Measurements from ENCODE around the gene TMCC1.

Gene TMCC1

DNA sequence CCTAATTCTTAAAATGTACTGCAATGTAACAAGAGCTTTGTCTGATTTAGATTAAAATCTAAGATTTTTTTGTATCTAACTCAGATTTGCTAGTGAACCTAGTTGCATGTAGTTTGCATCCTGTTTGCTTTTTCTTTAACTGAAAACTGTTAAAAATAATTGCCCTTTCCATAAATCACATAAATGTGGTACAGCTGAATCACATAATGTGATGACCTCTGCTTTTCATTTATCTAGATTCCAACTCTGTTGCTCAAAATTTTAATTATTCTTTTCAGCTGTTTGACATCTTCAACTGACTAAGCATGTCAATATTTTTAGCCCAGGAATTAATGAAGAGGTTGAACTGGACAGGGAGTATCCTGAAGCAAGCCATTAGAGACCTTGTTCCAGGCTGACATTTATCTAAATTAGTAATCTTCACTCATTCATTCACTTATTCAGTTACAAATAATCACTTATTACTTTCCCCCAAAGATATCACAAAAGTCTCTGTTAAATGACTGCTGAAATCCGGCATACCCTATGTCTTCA lies 185.1 kb downstream of the TMCC1 start:
- Histone ChIP-seq H4K20me1 (ENCODE audit: insufficient read depth, low read length, poor library complexity, severe bottlenecking) (no peaks in the 10 kb centered on the region), H3K9me2 (replicated peaks; ENCODE audit: low read depth, low read length) (no peaks in the 10 kb centered on the region), H3K27me3 (ENCODE audit: insufficient read depth, low read length, poor library complexity, severe bottlenecking) (no peaks in the 10 kb centered on the region), H3K79me2 (ENCODE audit: insufficient read depth, low read length) (no peaks in the 10 kb centered on the region), H3K4me3 (ENCODE audit: low read length, poor library complexity, severe bottlenecking) (no peak overlapping the region), H3K36me3 (ENCODE audit: insufficient read depth, low read length) (no peaks in the 10 kb centered on the region), H2AFZ (ENCODE audit: low read length) (no peak overlapping the region), H3K9me3 (ENCODE audit: insufficient read depth, low read depth, low read length) (no peaks in the 10 kb centered on the region), H3K9ac (ENCODE audit: low read depth, low read length, poor library complexity, severe bottlenecking) (no peak overlapping the region), H3F3A (ENCODE audit: low read depth) (no peaks in the 10 kb centered on the region), H3K4me2 (ENCODE audit: low read depth, low read length, poor library complexity, severe bottlenecking) (no peak overlapping the region), H3K4me1 (ENCODE audit: insufficient read depth, low read length, poor library complexity, severe bottlenecking) (no peaks in the 10 kb centered on the region)
- TF ChIP-seq EZH2phosphoT487 (IDR thresholded peaks at IDR 0.05; ENCODE audit: borderline replicate concordance), result no peak
- TF ChIP-seq, protein P1, sequence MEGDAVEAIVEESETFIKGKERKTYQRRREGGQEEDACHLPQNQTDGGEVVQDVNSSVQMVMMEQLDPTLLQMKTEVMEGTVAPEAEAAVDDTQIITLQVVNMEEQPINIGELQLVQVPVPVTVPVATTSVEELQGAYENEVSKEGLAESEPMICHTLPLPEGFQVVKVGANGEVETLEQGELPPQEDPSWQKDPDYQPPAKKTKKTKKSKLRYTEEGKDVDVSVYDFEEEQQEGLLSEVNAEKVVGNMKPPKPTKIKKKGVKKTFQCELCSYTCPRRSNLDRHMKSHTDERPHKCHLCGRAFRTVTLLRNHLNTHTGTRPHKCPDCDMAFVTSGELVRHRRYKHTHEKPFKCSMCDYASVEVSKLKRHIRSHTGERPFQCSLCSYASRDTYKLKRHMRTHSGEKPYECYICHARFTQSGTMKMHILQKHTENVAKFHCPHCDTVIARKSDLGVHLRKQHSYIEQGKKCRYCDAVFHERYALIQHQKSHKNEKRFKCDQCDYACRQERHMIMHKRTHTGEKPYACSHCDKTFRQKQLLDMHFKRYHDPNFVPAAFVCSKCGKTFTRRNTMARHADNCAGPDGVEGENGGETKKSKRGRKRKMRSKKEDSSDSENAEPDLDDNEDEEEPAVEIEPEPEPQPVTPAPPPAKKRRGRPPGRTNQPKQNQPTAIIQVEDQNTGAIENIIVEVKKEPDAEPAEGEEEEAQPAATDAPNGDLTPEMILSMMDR (conservative IDR thresholded peaks at IDR 0.05; ENCODE audit: low read length), result no peak

DNA sequence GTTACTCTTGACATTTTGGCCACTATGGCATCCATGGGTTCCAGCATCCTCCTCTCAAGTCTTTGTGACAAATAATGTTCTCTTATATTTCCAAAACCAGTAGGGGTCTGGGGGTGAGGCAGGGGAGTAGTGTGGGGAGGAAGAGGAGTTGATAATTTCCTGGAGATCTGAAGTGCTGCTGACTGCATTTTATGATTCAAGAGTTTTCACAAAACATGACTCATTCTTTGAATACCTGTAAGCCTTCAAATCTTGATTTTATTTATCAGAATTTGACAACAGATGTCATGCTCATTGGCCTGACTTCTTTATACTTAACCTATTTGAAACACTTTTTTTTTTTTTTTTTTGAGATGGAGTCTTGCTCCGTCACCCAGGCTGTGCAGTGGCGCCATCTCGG lies 188.2 kb downstream of the TMCC1 start:
- Histone ChIP-seq H3K4me1 (ENCODE audit: insufficient read depth, low read length, poor library complexity, severe bottlenecking) (no peaks in the 10 kb centered on the region), H3K9me3 (ENCODE audit: insufficient read depth, low read depth, low read length) (no peaks in the 10 kb centered on the region), H3K9me2 (replicated peaks; ENCODE audit: low read depth, low read length) (no peaks in the 10 kb centered on the region), H3K4me3 (ENCODE audit: low read length, poor library complexity, severe bottlenecking) (no peak overlapping the region), H3K36me3 (ENCODE audit: insufficient read depth, low read length) (no peaks in the 10 kb centered on the region), H3K4me2 (ENCODE audit: low read depth, low read length, poor library complexity, severe bottlenecking) (no peak overlapping the region), H2AFZ (ENCODE audit: low read length) (no peak overlapping the region), H3F3A (ENCODE audit: low read depth) (no peaks in the 10 kb centered on the region), H3K27me3 (ENCODE audit: insufficient read depth, low read length, poor library complexity, severe bottlenecking) (no peaks in the 10 kb centered on the region), H3K79me2 (ENCODE audit: insufficient read depth, low read length) (no peaks in the 10 kb centered on the region), H3K9ac (ENCODE audit: low read depth, low read length, poor library complexity, severe bottlenecking) (no peak overlapping the region), H4K20me1 (ENCODE audit: insufficient read depth, low read length, poor library complexity, severe bottlenecking) (no peaks in the 10 kb centered on the region)
- TF ChIP-seq EZH2phosphoT487 (IDR thresholded peaks at IDR 0.05; ENCODE audit: borderline replicate concordance), result no peak
- TF ChIP-seq, protein P1 (conservative IDR thresholded peaks at IDR 0.05; ENCODE audit: low read length), result no peak

GRCh38 chr3:129703913-129704312 lies 189.6 kb downstream of the TMCC1 start:
- H3K4me1 ChIP-seq (ENCODE audit: insufficient read depth, low read length, poor library complexity, severe bottlenecking), result no peaks in the 10 kb centered on the region
- H4K20me1 ChIP-seq (ENCODE audit: insufficient read depth, low read length, poor library complexity, severe bottlenecking), result no peaks in the 10 kb centered on the region
- H3K27me3 ChIP-seq (ENCODE audit: insufficient read depth, low read length, poor library complexity, severe bottlenecking), result no peaks in the 10 kb centered on the region
- no peak for TF ChIP-seq EZH2phosphoT487 (IDR thresholded peaks at IDR 0.05; ENCODE audit: borderline replicate concordance)
- TF ChIP-seq, protein P1 (conservative IDR thresholded peaks at IDR 0.05; ENCODE audit: low read length), result no peak
- no peak overlapping the region for H3K4me2 ChIP-seq (ENCODE audit: low read depth, low read length, poor library complexity, severe bottlenecking)
- no peaks in the 10 kb centered on the region for H3K36me3 ChIP-seq (ENCODE audit: insufficient read depth, low read length)
- H3K9ac ChIP-seq (ENCODE audit: low read depth, low read length, poor library complexity, severe bottlenecking), result no peak overlapping the region
- no peaks in the 10 kb centered on the region for H3K9me3 ChIP-seq (ENCODE audit: insufficient read depth, low read depth, low read length)
- H3K4me3 ChIP-seq (ENCODE audit: low read length, poor library complexity, severe bottlenecking), result no peak overlapping the region
- no peaks in the 10 kb centered on the region for H3F3A ChIP-seq (ENCODE audit: low read depth)
- no peaks in the 10 kb centered on the region for H3K9me2 ChIP-seq (replicated peaks; ENCODE audit: low read depth, low read length)
- no peaks in the 10 kb centered on the region for H3K79me2 ChIP-seq (ENCODE audit: insufficient read depth, low read length)
- H2AFZ ChIP-seq (ENCODE audit: low read length), result no peak overlapping the region
